Ovary (tissue), 9 donors: Measurements from ENCODE around the gene SLC22A13. TPM values are rescaled to one million over a fixed set of nuclear protein-coding genes. Genes with fewer than 3 reads are reported as not detected.

ENCODE experiments used
- DNase-seq, 5 donors: peaks; one replicate each; pipeline ENCODE4 v3.0.0-alpha.2; 2019 to 2020
- H3K27ac ChIP-seq, 2 donors: fragments of 200-600 bp; one replicate each; pipeline versions ENCODE4 v1.5.1 to v1.8.0; 2019 to 2022
- H3K27me3 ChIP-seq: fragments of 200-600 bp; one replicate; pipeline ENCODE4 v1.8.0; 2022
- H3K36me3 ChIP-seq: fragments of 200-600 bp; sonication (generic); one replicate; pipeline ENCODE4 v1.5.1; 2019
- H3K4me1 ChIP-seq: one replicate; pipeline ENCODE4 v1.8.1; 2013; ENCODE audit warnings: mild to moderate bottlenecking, moderate library complexity; ENCODE audit not compliant: insufficient read depth
- H3K4me3 ChIP-seq: fragments of 200-600 bp; sonication (generic); one replicate; pipeline ENCODE4 v1.5.1; 2017
- H3K9me3 ChIP-seq, 2 donors: fragments of 200-600 bp in 1 of 2; sonication (generic) in 1 of 2; one replicate each; pipeline versions ENCODE4 v1.5.1 to v1.8.1; 2013 to 2019; ENCODE audit warnings: mild to moderate bottlenecking in 1 of 2, moderate library complexity in 1 of 2
- EP300 ChIP-seq: sonication (generic); formaldehyde crosslinking; IDR thresholded peaks from one replicate; pipeline ENCODE4 v1.6.1; 2017; ENCODE audit warnings: antibody characterized with exemption
- POLR2A ChIP-seq: fragments of 450-650 bp; IDR thresholded peaks from one replicate; pipeline ENCODE4 v1.6.1; 2017; ENCODE audit warnings: antibody characterized with exemption, mild to moderate bottlenecking, moderate library complexity
- WGBS, 3 donors: extraction: QIAGEN DNeasy Blood & Tissue Kit in 1 of 3; methylation state at CpG; one replicate each; pipeline versions ENCODE4 v1.1.5 to v1.1.7; 2013 to 2017; 5-methylcytosine and 5-hydroxymethylcytosine counted together
- intact Hi-C, 4 donors: fragments of 100-400 bp; cut with DNase I; formaldehyde crosslinking; loops; one replicate each; pipeline versions ENCODE4 v1.11.0 to v1.15.1; 2022 to 2023
- polyA plus RNA-seq, 2 donors: library from polyadenylated mRNA; stranded (reverse); fragments of 200-250 nt in 1 of 2; fragments of 350-450 nt in 1 of 2; fragmentation: Illumina TruSeq in 1 of 2; extraction: RNeasy Lipid Tissue Mini Kit (QIAGEN cat#74804) in 1 of 2; gene quantifications; one replicate each; pipeline ENCODE4 v1.2.3, GENCODE V29; 2013 to 2014
- total RNA-seq, 7 donors: library from RNA; depleted of rRNA in 2 of 7; stranded (reverse); fragments of >200 nt in 2 of 7; fragmentation: NEBNext Ultra II Directional in 3 of 7; extraction: Animal tissue kit (Norgen Biotek cat#: 25700) in 3 of 7; gene quantifications; one replicate each; pipeline versions ENCODE4 v1.1.0 to v1.2.4, GENCODE V29; 2016 to 2023
- TF ChIP-seq, protein P1 (sequence below), 3 donors: fragments of 450-650 bp in 2 of 3; fragments of 200-600 bp in 1 of 3; IDR thresholded peaks; one replicate each; pipeline versions ENCODE4 v1.5.1 to v1.8.0; 2016 to 2022; ENCODE audit warnings: antibody characterized with exemption in 3 of 3, mild to moderate bottlenecking in 1 of 3
- donor health status: DM: no; HTN: no; CAD: no; lungs with moderate emphysema.
- donor health status: DM: no; HTN: no; CAD: no.
- donor health status: Bipolar disorder and iron deficiency.
- donor health status: DM: yes; HTN: yes; CAD: no.
- donor health status: DM: no; HTN: no; CAD: no.
- donor health status: DM: yes; HTN: yes; CAD: no.

Gene SLC22A13
- total and polyA plus RNA-seq, 9 donors: 0.12 to 0.46 (median 0.18) TPM; not detected in 4

DNA sequence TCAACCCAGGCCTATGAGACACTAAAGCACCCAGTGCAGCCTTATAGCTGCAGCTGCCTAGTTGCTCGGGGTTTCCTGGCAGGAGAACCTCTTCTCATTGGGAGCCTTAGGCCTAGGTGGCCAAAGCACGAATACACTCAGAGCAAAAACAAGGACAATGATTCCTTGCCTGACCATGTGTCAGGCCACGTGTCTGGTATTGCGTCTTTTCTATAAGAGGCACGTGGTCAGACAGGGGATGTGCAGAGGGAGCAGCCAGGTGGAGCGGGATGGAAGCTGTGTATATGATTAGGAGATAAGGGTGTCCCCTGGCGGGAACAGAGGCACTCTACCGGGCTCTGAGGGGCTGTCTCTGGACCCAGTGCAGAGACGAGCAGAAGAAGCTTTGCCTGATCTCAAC is 42.8 kb downstream of the SLC22A13 start:
- no peak for TF ChIP-seq POLR2A
- no peak for TF ChIP-seq EP300
- TF ChIP-seq, protein P1, sequence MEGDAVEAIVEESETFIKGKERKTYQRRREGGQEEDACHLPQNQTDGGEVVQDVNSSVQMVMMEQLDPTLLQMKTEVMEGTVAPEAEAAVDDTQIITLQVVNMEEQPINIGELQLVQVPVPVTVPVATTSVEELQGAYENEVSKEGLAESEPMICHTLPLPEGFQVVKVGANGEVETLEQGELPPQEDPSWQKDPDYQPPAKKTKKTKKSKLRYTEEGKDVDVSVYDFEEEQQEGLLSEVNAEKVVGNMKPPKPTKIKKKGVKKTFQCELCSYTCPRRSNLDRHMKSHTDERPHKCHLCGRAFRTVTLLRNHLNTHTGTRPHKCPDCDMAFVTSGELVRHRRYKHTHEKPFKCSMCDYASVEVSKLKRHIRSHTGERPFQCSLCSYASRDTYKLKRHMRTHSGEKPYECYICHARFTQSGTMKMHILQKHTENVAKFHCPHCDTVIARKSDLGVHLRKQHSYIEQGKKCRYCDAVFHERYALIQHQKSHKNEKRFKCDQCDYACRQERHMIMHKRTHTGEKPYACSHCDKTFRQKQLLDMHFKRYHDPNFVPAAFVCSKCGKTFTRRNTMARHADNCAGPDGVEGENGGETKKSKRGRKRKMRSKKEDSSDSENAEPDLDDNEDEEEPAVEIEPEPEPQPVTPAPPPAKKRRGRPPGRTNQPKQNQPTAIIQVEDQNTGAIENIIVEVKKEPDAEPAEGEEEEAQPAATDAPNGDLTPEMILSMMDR (IDR thresholded peaks at IDR 0.05): no peak
- 82 to 92% (median 84%) methylated on average over 9 of the region's 9 CpGs for WGBS, 3 donors
- DNase-seq: no peak
- no peaks in the 10 kb centered on the region for H3K9me3 ChIP-seq
- intact Hi-C loops: no loop called here
- no peaks in the 10 kb centered on the region for H3K36me3 ChIP-seq
- H3K4me3 ChIP-seq: no peak overlapping the region
- no peaks in the 10 kb centered on the region for H3K4me1 ChIP-seq
- H3K27ac ChIP-seq: no peak overlapping the region
- no peaks in the 10 kb centered on the region for H3K27me3 ChIP-seq

DNA sequence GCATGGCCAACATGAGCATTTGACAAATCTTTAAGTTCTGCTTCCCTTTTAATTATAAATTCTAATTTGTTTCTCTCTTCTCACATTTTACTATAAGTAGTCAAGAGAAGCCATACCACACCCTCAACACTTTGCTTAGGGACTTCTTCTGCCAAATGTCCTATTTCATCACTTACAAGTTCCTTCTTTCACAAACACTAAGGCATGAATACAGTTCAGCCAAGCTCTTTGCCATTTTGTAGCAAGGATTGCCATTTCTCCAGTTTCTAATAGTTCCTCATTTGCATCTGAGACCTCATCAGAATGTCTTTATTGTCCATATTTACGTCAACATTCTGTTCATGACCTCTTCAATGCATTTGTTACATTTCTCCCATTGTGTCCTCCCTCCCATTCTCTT is 45.9 kb downstream of the SLC22A13 start:
- H3K36me3 ChIP-seq: no peaks in the 10 kb centered on the region
- H3K4me1 ChIP-seq: no peaks in the 10 kb centered on the region
- H3K4me3 ChIP-seq: no peak overlapping the region
- no peak overlapping the region for H3K27ac ChIP-seq
- intact Hi-C loops: no loop called here
- DNase-seq: no peak
- 85 to 90% (median 88%) methylated on average over 1 of the region's 1 CpG for WGBS, 3 donors
- no peaks in the 10 kb centered on the region for H3K27me3 ChIP-seq
- H3K9me3 ChIP-seq: no peaks in the 10 kb centered on the region
- no peak for TF ChIP-seq EP300
- TF ChIP-seq, protein P1 (IDR thresholded peaks at IDR 0.05): no peak
- no peak for TF ChIP-seq POLR2A

DNA sequence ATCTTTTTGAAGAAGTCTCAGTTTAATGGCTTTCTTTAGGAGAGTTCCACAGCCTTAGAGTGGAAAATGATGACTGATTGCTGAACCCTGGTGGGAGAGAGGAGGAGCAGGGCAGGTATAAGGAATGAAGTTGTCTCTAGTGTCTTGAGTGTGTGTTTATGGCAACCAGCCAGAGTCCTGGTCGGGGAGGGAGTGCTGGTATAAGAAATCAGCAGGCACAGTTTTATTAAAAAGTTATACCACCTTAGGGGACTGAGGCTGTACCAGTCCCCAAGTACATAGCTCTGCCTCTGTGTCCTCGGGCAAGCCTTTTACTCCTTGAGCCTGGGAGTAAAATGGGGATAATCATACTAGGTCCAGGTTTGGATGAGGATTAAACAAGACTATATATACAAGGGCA is 46.3 kb downstream of the SLC22A13 start:
- DNase-seq: no peak
- TF ChIP-seq EP300 (no peak), POLR2A (no peak)
- TF ChIP-seq, protein P1 (IDR thresholded peaks at IDR 0.05): no peak
- Histone ChIP-seq H3K27ac (no peak overlapping the region), H3K4me1 (no peaks in the 10 kb centered on the region), H3K27me3 (no peaks in the 10 kb centered on the region), H3K36me3 (no peaks in the 10 kb centered on the region), H3K4me3 (no peak overlapping the region), H3K9me3 (no peaks in the 10 kb centered on the region)
- 56 to 67% (median 57%) methylated on average over 2 of the region's 2 CpGs for WGBS, 3 donors
- intact Hi-C loops: no loop called here

DNA sequence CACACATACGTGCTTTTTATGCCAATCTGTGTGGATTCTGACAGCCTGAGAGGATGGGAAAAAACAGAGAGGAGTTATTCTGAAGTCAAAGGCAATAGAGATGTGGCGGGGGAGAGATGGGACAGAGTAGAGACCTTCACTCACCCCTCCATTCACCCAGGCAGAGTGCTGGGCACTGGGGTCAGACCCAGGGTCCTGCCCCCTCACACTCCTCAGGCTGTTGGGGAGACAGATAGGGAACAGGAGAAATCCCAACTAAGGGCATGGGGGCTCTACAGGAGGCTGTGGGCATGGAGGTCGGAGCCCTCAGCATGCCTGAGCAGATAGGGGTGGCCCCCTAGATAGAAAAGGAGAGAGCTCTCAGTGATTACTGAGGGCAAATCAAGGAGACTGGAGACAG is 46.7 kb downstream of the SLC22A13 start:
- H3K36me3 ChIP-seq: no peaks in the 10 kb centered on the region
- WGBS, 3 donors: 86 to 95% (median 90%) methylated on average over 3 of the region's 3 CpGs
- no peak overlapping the region for H3K4me3 ChIP-seq
- H3K4me1 ChIP-seq: no peaks in the 10 kb centered on the region
- no peak overlapping the region for H3K27ac ChIP-seq
- TF ChIP-seq, protein P1 (IDR thresholded peaks at IDR 0.05): no peak
- no peak for TF ChIP-seq POLR2A
- TF ChIP-seq EP300: no peak
- no peaks in the 10 kb centered on the region for H3K27me3 ChIP-seq
- intact Hi-C loops: no loop called here
- DNase-seq: no peak
- no peaks in the 10 kb centered on the region for H3K9me3 ChIP-seq

DNA sequence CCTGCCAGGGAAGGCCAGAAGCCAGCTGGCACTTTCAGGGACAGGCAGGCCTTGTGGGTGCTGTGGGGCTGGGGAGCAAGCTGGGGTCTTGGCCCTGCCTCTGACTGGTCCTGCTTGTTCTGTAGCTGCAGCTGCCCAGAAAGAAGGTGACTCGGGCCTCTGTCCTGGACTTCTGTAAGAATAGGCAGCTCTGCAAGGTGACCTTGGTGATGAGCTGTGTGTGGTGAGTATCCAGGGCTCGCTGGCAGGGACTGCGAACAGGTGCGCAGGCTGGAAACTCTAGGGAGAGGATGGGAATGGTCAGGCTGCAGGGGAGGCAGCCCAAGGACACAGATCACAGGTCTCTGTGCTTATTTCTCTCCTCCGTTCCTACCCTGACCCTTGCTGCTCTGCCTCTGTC is 47.7 kb downstream of the SLC22A13 start:
- Histone ChIP-seq H3K4me1 (no peaks in the 10 kb centered on the region), H3K9me3 (no peaks in the 10 kb centered on the region), H3K27ac (no peak overlapping the region), H3K27me3 (no peaks in the 10 kb centered on the region), H3K36me3 (no peaks in the 10 kb centered on the region), H3K4me3 (no peak overlapping the region)
- DNase-seq: no peak
- 68 to 77% (median 77%) methylated on average over 5 of the region's 5 CpGs for WGBS, 3 donors
- intact Hi-C loops: no loop called here
- TF ChIP-seq, protein P1 (IDR thresholded peaks at IDR 0.05): no peak
- TF ChIP-seq EP300: no peak
- TF ChIP-seq POLR2A: no peak
